GM23248 (cell line): ENCODE data around the gene NDUFAF3.

Experiments used
- EZH2 ChIP-seq: fragments of 200-600 bp; sonication (generic); IDR thresholded peaks from 2 replicates; pipeline ENCODE4 v1.6.1; 2018; ENCODE audit warnings: antibody characterized with exemption, mild to moderate bottlenecking; ENCODE audit not compliant: insufficient read depth, poor library complexity, severe bottlenecking
- EZH2phosphoT487 ChIP-seq: fragments of 200-600 bp; sonication (generic); IDR thresholded peaks from 2 replicates; pipeline ENCODE4 v1.6.1; 2018; ENCODE audit warnings: antibody characterized with exemption, moderate library complexity, mild to moderate bottlenecking, low read depth; ENCODE audit not compliant: insufficient read depth

- no peak for TF ChIP-seq EZH2phosphoT487
- no peak for TF ChIP-seq EZH2
Measured at GRCh38 chr3:49015765-49016164, 6.2 kb upstream of the NDUFAF3 start.
